ENCODE data around the gene CRAT. TPM values are rescaled to one million over a fixed set of nuclear protein-coding genes. Genes with fewer than 3 reads are reported as not detected.

CRAT gene
- total and polyA plus RNA-seq, 8 donors = 16.8 to 33.2 (median 25.7) TPM

DNA sequence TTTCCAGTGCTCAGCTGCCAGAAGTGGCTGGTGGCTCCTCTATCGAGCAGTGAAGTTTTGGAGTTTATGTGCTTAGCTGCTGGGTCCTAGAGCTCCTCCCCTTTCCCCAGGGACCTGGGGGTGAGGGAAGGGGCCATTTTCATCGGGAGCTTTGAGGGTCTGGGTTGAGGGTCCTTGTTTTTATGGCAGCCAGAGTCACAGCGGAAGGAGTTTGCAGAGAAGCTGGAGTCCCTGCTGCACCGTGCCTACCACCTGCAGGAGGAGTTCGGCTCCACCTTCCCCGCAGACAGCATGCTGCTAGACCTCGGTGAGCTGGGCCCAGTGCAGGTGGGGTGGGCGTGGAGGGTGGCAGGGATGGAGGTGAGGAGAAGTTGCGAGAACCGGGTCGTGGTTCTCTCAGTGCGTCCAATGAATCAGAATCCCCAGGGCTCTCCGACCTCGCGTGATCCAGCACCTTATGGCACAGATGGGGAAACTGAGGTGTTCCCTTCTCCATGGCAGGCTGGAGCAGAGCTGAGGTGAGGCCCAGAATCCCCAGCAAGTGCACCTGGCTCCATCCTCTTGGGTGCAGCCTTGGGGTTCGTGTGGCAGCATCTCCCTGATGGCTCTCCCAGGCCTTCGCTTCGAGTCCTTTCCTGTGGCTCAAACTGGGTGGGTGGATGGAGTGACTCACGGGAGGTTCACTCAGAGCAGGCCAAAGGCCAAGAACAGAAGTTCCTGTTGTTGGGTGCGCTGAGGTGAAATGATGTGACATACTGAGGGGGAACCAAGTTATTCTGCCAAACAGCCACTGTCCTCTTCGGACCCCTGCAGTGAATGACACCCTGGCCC is 51.4 kb downstream of the CRAT start:
- Histone ChIP-seq H3K36me3 (peaks cover 0 to 87% of the 10 kb centered on the region in 2 donors), H3K27me3 (no peaks in the 10 kb centered on the region), H3K9me3 (no peaks in the 10 kb centered on the region), H3K4me1 (peaks cover 0 to 10% of the 10 kb centered on the region in 2 donors), H3K4me3 (no peak overlapping the region), H3K27ac (no peak overlapping the region)
- TF ChIP-seq, protein P1, sequence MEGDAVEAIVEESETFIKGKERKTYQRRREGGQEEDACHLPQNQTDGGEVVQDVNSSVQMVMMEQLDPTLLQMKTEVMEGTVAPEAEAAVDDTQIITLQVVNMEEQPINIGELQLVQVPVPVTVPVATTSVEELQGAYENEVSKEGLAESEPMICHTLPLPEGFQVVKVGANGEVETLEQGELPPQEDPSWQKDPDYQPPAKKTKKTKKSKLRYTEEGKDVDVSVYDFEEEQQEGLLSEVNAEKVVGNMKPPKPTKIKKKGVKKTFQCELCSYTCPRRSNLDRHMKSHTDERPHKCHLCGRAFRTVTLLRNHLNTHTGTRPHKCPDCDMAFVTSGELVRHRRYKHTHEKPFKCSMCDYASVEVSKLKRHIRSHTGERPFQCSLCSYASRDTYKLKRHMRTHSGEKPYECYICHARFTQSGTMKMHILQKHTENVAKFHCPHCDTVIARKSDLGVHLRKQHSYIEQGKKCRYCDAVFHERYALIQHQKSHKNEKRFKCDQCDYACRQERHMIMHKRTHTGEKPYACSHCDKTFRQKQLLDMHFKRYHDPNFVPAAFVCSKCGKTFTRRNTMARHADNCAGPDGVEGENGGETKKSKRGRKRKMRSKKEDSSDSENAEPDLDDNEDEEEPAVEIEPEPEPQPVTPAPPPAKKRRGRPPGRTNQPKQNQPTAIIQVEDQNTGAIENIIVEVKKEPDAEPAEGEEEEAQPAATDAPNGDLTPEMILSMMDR (IDR thresholded peaks at IDR 0.05) = no peak
- intact Hi-C loops (cut with DNase I) = no loop called here
- DNase-seq = no peak
- peak; percentile 30 for ATAC-seq

DNA sequence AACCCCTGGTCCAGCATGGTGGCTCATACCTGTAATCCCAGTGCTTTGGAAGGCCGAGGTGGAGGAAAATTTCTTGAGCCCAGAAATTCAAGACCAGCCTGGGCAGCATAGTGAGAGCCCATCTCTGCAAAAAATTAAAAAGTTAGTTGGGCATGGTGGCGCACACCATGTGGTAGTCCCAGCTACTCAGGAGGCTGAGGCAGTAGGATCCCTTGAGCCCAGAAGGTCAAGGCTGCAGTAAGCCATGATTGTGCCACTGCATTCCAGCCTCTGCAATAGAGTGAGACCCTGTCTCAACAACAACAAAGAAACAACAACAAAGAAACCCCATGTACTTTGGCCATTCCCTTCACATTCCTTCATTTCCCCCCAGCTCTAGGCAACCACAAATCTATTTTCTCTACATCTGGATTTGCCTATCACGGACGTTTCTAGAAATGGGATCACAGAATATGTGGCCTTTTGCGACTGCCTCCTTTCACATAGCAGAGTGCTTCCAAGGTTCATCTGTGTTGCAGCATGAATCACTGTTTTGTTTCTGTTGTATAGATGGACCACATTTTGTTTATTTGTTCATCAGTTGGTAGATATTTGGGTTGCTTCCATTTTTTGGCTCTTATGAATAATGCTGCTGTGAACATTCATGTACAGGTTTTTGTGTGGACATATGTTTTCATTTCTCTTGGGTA is 56.3 kb downstream of the CRAT start:
- no peak for ATAC-seq
- no peak for DNase-seq
- Histone ChIP-seq H3K4me1 (peaks cover 0 to 10% of the 10 kb centered on the region in 2 donors), H3K36me3 (peaks cover 0 to 82% of the 10 kb centered on the region in 2 donors), H3K27me3 (no peaks in the 10 kb centered on the region), H3K9me3 (no peaks in the 10 kb centered on the region), H3K27ac (no peak overlapping the region), H3K4me3 (no peak overlapping the region)
- intact Hi-C loops (cut with DNase I) = no loop called here
- TF ChIP-seq, protein P1 (IDR thresholded peaks at IDR 0.05) = no peak

DNA sequence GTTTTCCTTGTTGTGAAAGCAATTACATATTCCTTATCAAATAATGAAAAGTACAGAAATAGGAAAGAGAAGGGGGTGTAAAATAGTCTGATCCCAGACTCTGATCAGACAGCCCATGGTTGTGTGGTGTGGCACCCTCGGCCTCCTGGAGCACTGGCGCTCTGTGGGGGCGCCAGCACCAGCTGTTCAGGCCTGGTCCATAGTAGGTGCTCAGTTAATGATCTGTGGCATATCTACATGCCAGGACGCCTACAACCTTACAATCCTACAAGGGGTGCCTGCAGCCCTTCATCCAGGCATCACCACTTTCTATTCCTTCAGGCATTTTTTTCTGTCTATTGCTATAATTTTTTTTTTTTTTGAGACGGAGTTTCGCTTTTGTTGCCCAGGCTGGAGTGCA is 57.6 kb downstream of the CRAT start:
- no peaks in the 10 kb centered on the region for H3K27me3 ChIP-seq
- DNase-seq (no peak), ATAC-seq (peak; percentile 10)
- peaks cover 0 to 86% of the 10 kb centered on the region in 2 donors for H3K36me3 ChIP-seq
- peak overlapping the region in 1 of 2 donors; percentile 33 for H3K27ac ChIP-seq
- H3K4me3 ChIP-seq = no peak overlapping the region
- intact Hi-C loops (cut with DNase I) = no loop called here
- TF ChIP-seq, protein P1 (IDR thresholded peaks at IDR 0.05) = no peak
- H3K4me1 ChIP-seq = peaks cover 0 to 2% of the 10 kb centered on the region in 2 donors
- no peaks in the 10 kb centered on the region for H3K9me3 ChIP-seq

DNA sequence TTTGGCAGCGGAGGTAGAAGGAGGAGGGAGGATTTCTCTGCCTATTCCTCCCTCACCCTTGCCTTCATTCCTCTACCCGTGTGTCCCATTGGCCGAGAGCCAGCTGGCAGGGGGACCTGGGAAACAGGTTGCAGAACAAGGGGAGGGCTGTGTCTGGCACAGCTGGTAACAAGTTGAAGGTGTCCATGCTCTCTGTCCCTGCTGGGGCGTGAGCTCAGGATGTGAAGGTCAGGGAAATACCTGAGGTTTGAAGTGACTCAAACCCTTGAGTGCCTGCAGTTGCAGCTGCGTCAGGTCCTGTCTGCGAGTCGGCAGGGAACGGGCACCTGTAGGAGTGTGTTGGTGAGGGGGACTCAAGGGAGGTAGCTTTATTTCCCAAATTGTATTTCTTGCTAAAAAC is 58.0 kb downstream of the CRAT start:
- DNase-seq = peak in 3 of 4 donors; percentile 37 to 90 (median 76)
- TF ChIP-seq, protein P1 (IDR thresholded peaks at IDR 0.05) = no peak
- intact Hi-C loops (cut with DNase I) = no loop called here
- Histone ChIP-seq H3K27me3 (no peaks in the 10 kb centered on the region), H3K9me3 (no peaks in the 10 kb centered on the region), H3K4me3 (no peak overlapping the region), H3K4me1 (no peaks in the 10 kb centered on the region), H3K27ac (peak overlapping the region; percentile 28 to 33), H3K36me3 (peaks cover 0 to 90% of the 10 kb centered on the region in 2 donors)
- ATAC-seq = peak; percentile 95

Other genes with a start within 250 kb of the CRAT start
- 1 to 10 TPM; 6.2 to 7.4 TPM for gene KYAT1, start 228.8 kb downstream of the CRAT start, total RNA-seq
- 1 to 10 TPM; 6.2 to 9.6 (median 7.3) TPM for gene KYAT1, start 228.8 kb downstream of the CRAT start, polyA plus RNA-seq (ENCODE audit: insufficient read length in 6 of 6)
- gene LRRC8A, start 228.7 kb downstream of the CRAT start, total RNA-seq = 10 to 100 TPM; 61.9 to 70.6 TPM
- 10 to 100 TPM; 24.6 to 32.9 (median 28.2) TPM for gene LRRC8A, start 228.7 kb downstream of the CRAT start, polyA plus RNA-seq (ENCODE audit: insufficient read length in 6 of 6)
- gene PHYHD1, start 189.8 kb downstream of the CRAT start, total RNA-seq = 10 to 100 TPM; 32.6 to 49.4 TPM
- gene PHYHD1, start 189.8 kb downstream of the CRAT start, polyA plus RNA-seq (ENCODE audit: insufficient read length in 6 of 6) = 10 to 100 TPM; 34.8 to 51.7 (median 41.0) TPM
- gene DOLK, start 163.2 kb downstream of the CRAT start, total RNA-seq = 10 to 100 TPM; 14.9 to 19.4 TPM
- gene DOLK, start 163.2 kb downstream of the CRAT start, polyA plus RNA-seq (ENCODE audit: insufficient read length in 6 of 6) = 10 to 100 TPM in 3 of 6 donors, 1 to 10 TPM in 3; 7.4 to 11.9 (median 10.6) TPM
- gene NUP188, start 163.1 kb downstream of the CRAT start, total RNA-seq = 10 to 100 TPM; 42.6 to 60.9 TPM
- gene NUP188, start 163.1 kb downstream of the CRAT start, polyA plus RNA-seq (ENCODE audit: insufficient read length in 6 of 6) = 10 to 100 TPM; 53.5 to 67.6 (median 59.6) TPM
- 10 to 100 TPM; 63.7 to 64.7 TPM for gene SH3GLB2, start 82.5 kb downstream of the CRAT start, total RNA-seq
- 10 to 100 TPM; 58.9 to 79.0 (median 67.8) TPM for gene SH3GLB2, start 82.5 kb downstream of the CRAT start, polyA plus RNA-seq (ENCODE audit: insufficient read length in 6 of 6)
- gene MIGA2, start 74.2 kb downstream of the CRAT start, total RNA-seq = 10 to 100 TPM; 25.6 to 28.6 TPM
- gene MIGA2, start 74.2 kb downstream of the CRAT start, polyA plus RNA-seq (ENCODE audit: insufficient read length in 6 of 6) = 10 to 100 TPM; 15.9 to 21.7 (median 17.3) TPM
- 10 to 100 TPM; 14.7 to 19.6 TPM for gene DOLPP1, start 29.7 kb downstream of the CRAT start, total RNA-seq
- gene DOLPP1, start 29.7 kb downstream of the CRAT start, polyA plus RNA-seq (ENCODE audit: insufficient read length in 6 of 6) = 10 to 100 TPM; 13.4 to 18.2 (median 14.8) TPM
- gene PTPA, start 622 bp upstream of the CRAT start, total RNA-seq = 100 to 1,000 TPM; 132 to 138 TPM
- 100 to 1,000 TPM; 120 to 148 (median 144) TPM for gene PTPA, start 622 bp upstream of the CRAT start, polyA plus RNA-seq (ENCODE audit: insufficient read length in 6 of 6)
- gene IER5L, start 67.5 kb upstream of the CRAT start, total RNA-seq = 10 to 100 TPM; 17.9 to 21.4 TPM
- 1 to 10 TPM; 5.7 to 9.6 (median 7.2) TPM for gene IER5L, start 67.5 kb upstream of the CRAT start, polyA plus RNA-seq (ENCODE audit: insufficient read length in 6 of 6)